Embryonic facial prominence (tissue), 1 donor: Measurements from ENCODE around the gene ZNF516.

Experiments used
- DNase-seq: peaks from one replicate; pipeline ENCODE4 v3.0.0-alpha.2; 2016; ENCODE audit errors: extremely low spot score

Gene ZNF516

GRCh38 chr18:76507830-76508385 lies 12.9 kb upstream of the ZNF516 start:
- DNase-seq: no peak

- no peak for DNase-seq
These were observed 12.1 kb upstream of the ZNF516 start for GRCh38 chr18:76506974-76507764.

GRCh38 chr18:76506395-76506794 lies 11.4 kb upstream of the ZNF516 start:
- no peak for DNase-seq

GRCh38 chr18:76505614-76506013 lies 10.6 kb upstream of the ZNF516 start:
- no peak for DNase-seq

GRCh38 chr18:76504749-76505148 lies 9.7 kb upstream of the ZNF516 start:
- DNase-seq: no peak

- DNase-seq: no peak
These were observed 8.8 kb upstream of the ZNF516 start for GRCh38 chr18:76503649-76504386.

GRCh38 chr18:76502551-76502950 lies 7.5 kb upstream of the ZNF516 start:
- DNase-seq: no peak

GRCh38 chr18:76499637-76500340 lies 4.7 kb upstream of the ZNF516 start:
- no peak for DNase-seq

- no peak for DNase-seq
These were observed 4.0 kb upstream of the ZNF516 start for GRCh38 chr18:76499021-76499420.

GRCh38 chr18:76498064-76498463 lies 3.0 kb upstream of the ZNF516 start:
- no peak for DNase-seq

GRCh38 chr18:76497021-76497420 lies 2.0 kb upstream of the ZNF516 start:
- DNase-seq: no peak

- peak; percentile 58 for DNase-seq
These were observed 1.3 kb upstream of the ZNF516 start for GRCh38 chr18:76496194-76496890.

GRCh38 chr18:76495435-76496193 lies 572 bp upstream of the ZNF516 start:
- peak; percentile 40 for DNase-seq

GRCh38 chr18:76494231-76495005 lies 624 bp downstream of the ZNF516 start:
- peak; percentile 76 for DNase-seq

- peak; percentile 53 for DNase-seq
These were observed 1.6 kb downstream of the ZNF516 start for GRCh38 chr18:76493213-76494161.

GRCh38 chr18:76492669-76493212 lies 2.3 kb downstream of the ZNF516 start:
- DNase-seq: peak; percentile 93

- DNase-seq: peak; percentile 37
These were observed 3.0 kb downstream of the ZNF516 start for GRCh38 chr18:76491776-76492668.

- peak; percentile 63 for DNase-seq
These were observed 3.6 kb downstream of the ZNF516 start for GRCh38 chr18:76491473-76491775.
